ENCODE results near the gene ABCA13.

DNA sequence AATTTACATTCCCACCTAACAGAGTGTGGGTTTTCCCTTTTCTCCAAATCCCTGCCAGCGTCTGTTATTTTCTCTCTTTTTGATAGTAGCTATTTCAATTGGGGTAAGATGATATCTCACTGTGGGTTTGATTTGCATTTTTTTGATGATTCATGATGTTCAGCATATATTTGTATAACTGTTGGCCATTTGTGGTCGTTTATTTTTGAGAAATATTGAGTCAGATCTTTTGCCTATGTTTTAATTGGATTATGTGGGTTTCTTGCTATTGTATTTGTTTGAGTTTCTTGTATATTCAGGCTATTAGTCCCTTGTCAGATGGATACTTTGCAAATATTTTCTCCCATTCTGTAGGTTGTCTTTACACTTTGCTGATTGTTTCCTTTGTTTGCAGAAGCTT is 193.8 kb downstream of the ABCA13 start:
- no peak for TF ChIP-seq CTCF (IDR thresholded peaks at IDR 0.05)
- TF ChIP-seq EZH2 (IDR thresholded peaks at IDR 0.05) = no peak
- no peak for TF ChIP-seq EZH2phosphoT487 (IDR thresholded peaks at IDR 0.05)

Data from neural progenitor cell (in vitro differentiated cells).